T-helper 1 cell treated with Interleukin-12 subunit alpha and Interleukin-12 subunit beta and Interleukin-4 antibody, amounts not matched to agents 30 μg/mL and 1 μg/mL, for 36 hours (primary cell): Measurements from ENCODE around the gene TRDN.

Source experiments
- H3K27ac Mint-ChIP-seq: one replicate; pipeline ENCODE4 v1.8.0; 2021; ENCODE audit warnings: mild to moderate bottlenecking, mixed read lengths
- H3K27me3 Mint-ChIP-seq: one replicate; pipeline ENCODE4 v1.8.0; 2021; ENCODE audit warnings: low read depth, mixed read lengths
- H3K36me3 Mint-ChIP-seq: one replicate; pipeline ENCODE4 v1.8.0; 2021; ENCODE audit warnings: low read depth, mixed read lengths
- H3K4me1 Mint-ChIP-seq: one replicate; pipeline ENCODE4 v1.8.0; 2021; ENCODE audit warnings: low read depth, mixed read lengths
- H3K4me3 Mint-ChIP-seq: one replicate; pipeline ENCODE4 v1.8.0; 2021; ENCODE audit warnings: mild to moderate bottlenecking, moderate library complexity, mixed read lengths
- H3K9me3 Mint-ChIP-seq: one replicate; pipeline ENCODE4 v1.8.0; 2021; ENCODE audit warnings: mixed read lengths

The TRDN gene

DNA sequence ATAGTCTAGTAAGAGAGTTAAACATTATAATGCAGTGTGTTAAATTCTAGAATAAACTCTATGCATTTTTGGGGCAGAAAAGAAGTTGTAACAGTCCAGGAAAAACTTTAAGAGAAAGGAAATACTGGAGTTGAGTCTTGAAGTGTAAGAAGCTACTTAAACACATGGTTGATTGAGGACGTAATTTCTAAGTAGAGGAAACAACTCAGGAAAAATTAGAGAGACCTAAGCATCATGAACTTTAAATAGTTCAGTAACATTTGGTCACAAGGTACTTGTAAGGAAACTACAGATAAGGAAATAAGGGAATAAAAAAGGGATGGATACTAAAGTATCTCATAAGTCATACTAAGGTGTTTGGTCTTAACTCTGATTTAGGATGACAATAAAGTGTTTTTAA is 4.7 kb upstream of the TRDN start:
- Mint-ChIP-seq H3K4me1 (no peaks in the 10 kb centered on the region), H3K9me3 (no peaks in the 10 kb centered on the region), H3K27ac (no peak overlapping the region), H3K27me3 (no peaks in the 10 kb centered on the region), H3K4me3 (no peak overlapping the region), H3K36me3 (no peaks in the 10 kb centered on the region)

GRCh38 chr6:123640567-123641187 is 3.9 kb upstream of the TRDN start:
- H3K4me1 Mint-ChIP-seq = no peaks in the 10 kb centered on the region
- H3K27me3 Mint-ChIP-seq = no peaks in the 10 kb centered on the region
- no peak overlapping the region for H3K4me3 Mint-ChIP-seq
- H3K36me3 Mint-ChIP-seq = no peaks in the 10 kb centered on the region
- H3K27ac Mint-ChIP-seq = no peak overlapping the region
- H3K9me3 Mint-ChIP-seq = no peaks in the 10 kb centered on the region

DNA sequence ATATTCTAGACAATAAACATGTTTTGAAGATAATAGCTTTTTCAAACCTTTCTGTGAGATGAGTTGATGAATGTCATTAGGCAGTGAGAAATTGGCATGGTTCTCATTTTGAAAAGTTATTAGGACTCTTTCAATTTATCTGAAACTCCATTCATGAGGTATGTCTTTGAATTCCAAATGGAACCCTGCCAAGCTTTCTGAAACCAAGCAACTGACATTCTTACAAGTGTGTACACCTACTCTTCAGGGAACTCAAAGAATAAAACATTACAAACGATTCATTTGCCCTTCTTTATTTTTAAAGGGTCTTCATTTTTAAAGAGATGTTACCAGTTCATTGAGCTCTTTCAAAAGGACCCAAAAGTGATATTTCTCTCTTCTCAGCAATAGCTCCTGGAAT is 2.1 kb upstream of the TRDN start:
- Mint-ChIP-seq H3K4me3 (no peak overlapping the region), H3K36me3 (no peaks in the 10 kb centered on the region), H3K4me1 (no peaks in the 10 kb centered on the region), H3K27me3 (no peaks in the 10 kb centered on the region), H3K27ac (no peak overlapping the region), H3K9me3 (no peaks in the 10 kb centered on the region)

- no peak overlapping the region for H3K4me3 Mint-ChIP-seq
- no peak overlapping the region for H3K27ac Mint-ChIP-seq
- H3K4me1 Mint-ChIP-seq = no peaks in the 10 kb centered on the region
- H3K27me3 Mint-ChIP-seq = no peaks in the 10 kb centered on the region
- no peaks in the 10 kb centered on the region for H3K9me3 Mint-ChIP-seq
- no peaks in the 10 kb centered on the region for H3K36me3 Mint-ChIP-seq
These were observed 468 bp downstream of the TRDN start for GRCh38 chr6:123636282-123636681.

- Mint-ChIP-seq H3K27ac (no peak overlapping the region), H3K4me1 (no peaks in the 10 kb centered on the region), H3K27me3 (no peaks in the 10 kb centered on the region), H3K9me3 (no peaks in the 10 kb centered on the region), H3K4me3 (no peak overlapping the region), H3K36me3 (no peaks in the 10 kb centered on the region)
These were observed 1.2 kb downstream of the TRDN start for GRCh38 chr6:123635567-123635966.

GRCh38 chr6:123635144-123635543 is 1.6 kb downstream of the TRDN start:
- H3K36me3 Mint-ChIP-seq = no peaks in the 10 kb centered on the region
- no peak overlapping the region for H3K27ac Mint-ChIP-seq
- no peak overlapping the region for H3K4me3 Mint-ChIP-seq
- H3K4me1 Mint-ChIP-seq = no peaks in the 10 kb centered on the region
- no peaks in the 10 kb centered on the region for H3K9me3 Mint-ChIP-seq
- no peaks in the 10 kb centered on the region for H3K27me3 Mint-ChIP-seq

GRCh38 chr6:123632641-123633040 is 4.1 kb downstream of the TRDN start:
- no peak overlapping the region for H3K4me3 Mint-ChIP-seq
- no peaks in the 10 kb centered on the region for H3K36me3 Mint-ChIP-seq
- no peaks in the 10 kb centered on the region for H3K4me1 Mint-ChIP-seq
- H3K27me3 Mint-ChIP-seq = no peaks in the 10 kb centered on the region
- no peak overlapping the region for H3K27ac Mint-ChIP-seq
- H3K9me3 Mint-ChIP-seq = no peaks in the 10 kb centered on the region

- no peaks in the 10 kb centered on the region for H3K4me1 Mint-ChIP-seq
- no peaks in the 10 kb centered on the region for H3K27me3 Mint-ChIP-seq
- H3K36me3 Mint-ChIP-seq = no peaks in the 10 kb centered on the region
- no peak overlapping the region for H3K4me3 Mint-ChIP-seq
- H3K9me3 Mint-ChIP-seq = no peaks in the 10 kb centered on the region
- H3K27ac Mint-ChIP-seq = no peak overlapping the region
These were observed 7.3 kb downstream of the TRDN start for GRCh38 chr6:123629258-123629941.

GRCh38 chr6:123625696-123626095 is 11.1 kb downstream of the TRDN start:
- no peaks in the 10 kb centered on the region for H3K4me1 Mint-ChIP-seq
- no peaks in the 10 kb centered on the region for H3K9me3 Mint-ChIP-seq
- H3K4me3 Mint-ChIP-seq = no peak overlapping the region
- H3K36me3 Mint-ChIP-seq = no peaks in the 10 kb centered on the region
- H3K27me3 Mint-ChIP-seq = no peaks in the 10 kb centered on the region
- H3K27ac Mint-ChIP-seq = no peak overlapping the region

- Mint-ChIP-seq H3K27ac (no peak overlapping the region), H3K4me1 (no peaks in the 10 kb centered on the region), H3K36me3 (no peaks in the 10 kb centered on the region), H3K27me3 (no peaks in the 10 kb centered on the region), H3K4me3 (no peak overlapping the region), H3K9me3 (no peaks in the 10 kb centered on the region)
These were observed 14.0 kb downstream of the TRDN start for GRCh38 chr6:123622780-123623179.

GRCh38 chr6:123619156-123619555 is 17.6 kb downstream of the TRDN start:
- H3K4me1 Mint-ChIP-seq = no peaks in the 10 kb centered on the region
- no peaks in the 10 kb centered on the region for H3K27me3 Mint-ChIP-seq
- H3K36me3 Mint-ChIP-seq = no peaks in the 10 kb centered on the region
- no peak overlapping the region for H3K27ac Mint-ChIP-seq
- no peaks in the 10 kb centered on the region for H3K9me3 Mint-ChIP-seq
- no peak overlapping the region for H3K4me3 Mint-ChIP-seq

DNA sequence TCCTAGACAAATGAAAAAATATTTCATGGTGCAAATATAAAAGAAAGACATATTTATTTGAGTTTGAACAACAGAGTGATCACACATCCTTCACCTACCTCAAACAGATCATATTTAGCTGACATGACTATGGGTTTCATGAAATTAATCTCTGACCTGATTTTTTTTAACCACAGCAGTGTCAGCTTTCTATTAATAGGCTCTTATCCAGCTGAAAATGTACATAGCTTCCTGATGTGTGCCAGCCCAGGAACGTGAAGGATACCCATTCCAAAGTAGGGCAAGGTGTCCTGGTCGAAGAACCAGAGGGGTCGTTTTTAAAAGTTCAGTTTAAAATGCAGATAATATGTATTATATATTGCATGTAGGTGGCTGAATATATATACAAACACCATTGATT is 19.8 kb downstream of the TRDN start:
- Mint-ChIP-seq H3K4me1 (no peaks in the 10 kb centered on the region), H3K9me3 (no peaks in the 10 kb centered on the region), H3K27me3 (no peaks in the 10 kb centered on the region), H3K27ac (no peak overlapping the region), H3K4me3 (no peak overlapping the region), H3K36me3 (no peaks in the 10 kb centered on the region)

- Mint-ChIP-seq H3K27ac (no peak overlapping the region), H3K27me3 (no peaks in the 10 kb centered on the region)
These were observed 20.7 kb downstream of the TRDN start for GRCh38 chr6:123616016-123616415.

GRCh38 chr6:123610779-123611178 is 26.0 kb downstream of the TRDN start:
- Mint-ChIP-seq H3K9me3 (no peaks in the 10 kb centered on the region), H3K4me3 (no peak overlapping the region), H3K36me3 (no peaks in the 10 kb centered on the region), H3K27ac (no peak overlapping the region), H3K4me1 (no peaks in the 10 kb centered on the region), H3K27me3 (no peaks in the 10 kb centered on the region)

More at GRCh38 chr6:123616016-123616415, 20.7 kb downstream of the TRDN start:
- H3K4me1 Mint-ChIP-seq = no peaks in the 10 kb centered on the region
- H3K4me3 Mint-ChIP-seq = no peak overlapping the region
- no peaks in the 10 kb centered on the region for H3K36me3 Mint-ChIP-seq
- no peaks in the 10 kb centered on the region for H3K9me3 Mint-ChIP-seq

DNA sequence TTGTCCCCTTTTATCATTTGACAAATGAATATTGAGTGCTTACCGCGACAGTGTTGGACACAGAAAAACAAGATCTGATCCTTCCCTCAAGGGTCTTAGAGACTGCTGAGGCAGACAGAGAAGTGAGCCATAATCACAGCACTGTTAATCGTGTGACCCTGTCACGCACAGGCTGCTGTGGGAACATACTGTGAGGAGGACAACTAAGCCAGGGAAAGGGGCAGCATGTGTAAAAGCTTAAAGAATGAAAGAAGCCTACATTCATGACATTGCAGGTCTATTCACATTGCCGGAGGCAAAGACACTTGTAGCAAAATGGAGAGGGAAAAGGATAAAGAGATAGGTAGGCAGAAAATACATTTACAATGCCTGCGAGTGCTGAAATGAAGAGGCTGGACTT is 32.7 kb downstream of the TRDN start:
- no peak overlapping the region for H3K4me3 Mint-ChIP-seq

More for the DNA sequence above, 32.7 kb downstream of the TRDN start:
- H3K4me1 Mint-ChIP-seq = no peaks in the 10 kb centered on the region
- no peaks in the 10 kb centered on the region for H3K27me3 Mint-ChIP-seq
- H3K9me3 Mint-ChIP-seq = no peaks in the 10 kb centered on the region
- no peak overlapping the region for H3K27ac Mint-ChIP-seq
- no peaks in the 10 kb centered on the region for H3K36me3 Mint-ChIP-seq
